Vagina (tissue), 2 donors: ENCODE data around the gene GLP2R.

Experiments used
- CTCF ChIP-seq, 3 experiments: fragments of 450-650 bp in 2 of 3; fragments of 200-600 bp in 1 of 3; sonication (generic) in 1 of 3; IDR thresholded peaks; one replicate each; pipeline ENCODE4 v1.5.1; 2017 to 2019; ENCODE audit warnings: antibody characterized with exemption in 3 of 3, mild to moderate bottlenecking in 2 of 3, moderate library complexity in 2 of 3
- POLR2A ChIP-seq, 2 donors: fragments of 450-650 bp; IDR thresholded peaks; one replicate each; pipeline ENCODE4 v1.6.1; 2017; ENCODE audit warnings: antibody characterized with exemption in 2 of 2, mild to moderate bottlenecking in 2 of 2, moderate library complexity in 2 of 2

GRCh38 chr17:9883451-9883850 lies 57.7 kb downstream of the GLP2R start:
- TF ChIP-seq CTCF (IDR thresholded peaks at IDR 0.05) = no peak
- no peak for TF ChIP-seq POLR2A (IDR thresholded peaks at IDR 0.05)
